OCI-LY1 (cell line): Measurements from ENCODE around the gene TMEM161B.

Experiments
- EZH2 ChIP-seq: fragments of 200-600 bp; sonication (generic), shearing (Covaris generic); IDR thresholded peaks from 2 replicates; pipeline ENCODE4 v1.8.0; 2017; ENCODE audit warnings: borderline replicate concordance, mixed run types, mild to moderate bottlenecking, antibody characterized with exemption, low read length, moderate library complexity, mixed read lengths
- TF ChIP-seq, protein P1 (sequence below): fragments of 200-600 bp; sonication (generic), shearing (Covaris generic); IDR thresholded peaks from 2 replicates; pipeline ENCODE4 v1.5.1; 2017; ENCODE audit warnings: mild to moderate bottlenecking, antibody characterized with exemption, low read length, moderate library complexity, mixed read lengths

DNA sequence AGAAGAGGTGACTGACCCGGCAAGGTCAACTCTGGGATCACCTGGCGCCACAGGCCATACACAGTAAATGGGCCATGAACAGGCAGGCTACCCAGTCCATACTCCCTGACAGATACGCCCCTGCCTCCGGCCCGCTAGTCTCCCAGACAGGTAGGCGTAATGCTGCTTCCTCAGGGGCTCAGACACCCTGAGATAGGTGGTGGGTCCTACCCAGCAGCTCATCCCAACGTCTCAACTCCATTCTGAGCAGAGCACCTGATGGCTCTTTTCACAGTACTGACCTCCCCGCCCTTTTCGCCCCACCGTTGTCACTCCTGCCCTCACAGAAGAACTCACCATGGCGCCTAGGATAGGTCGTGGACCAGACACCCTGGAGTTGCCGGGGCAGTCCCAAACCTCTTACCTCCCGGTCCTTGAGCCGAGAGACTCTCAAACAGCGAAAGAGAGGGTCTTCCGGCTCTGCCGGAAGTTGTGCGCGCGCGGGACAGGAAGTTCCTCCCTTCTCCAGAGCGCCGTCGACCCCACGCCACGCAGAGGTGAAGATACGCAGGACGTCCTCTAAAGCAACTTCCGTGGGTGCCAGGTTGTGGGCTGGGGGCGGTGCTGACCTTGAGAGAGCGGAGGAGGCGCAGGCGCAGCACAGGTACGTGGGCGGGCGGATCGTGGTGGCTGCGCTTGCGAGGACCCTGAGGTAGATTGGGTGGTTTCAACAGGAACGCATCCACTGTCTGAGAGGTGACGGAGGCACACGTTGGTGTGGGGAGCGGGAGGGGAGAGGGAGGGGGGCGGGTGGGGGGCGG, at the start of gene TMEM161B:
- TF ChIP-seq, protein P1, sequence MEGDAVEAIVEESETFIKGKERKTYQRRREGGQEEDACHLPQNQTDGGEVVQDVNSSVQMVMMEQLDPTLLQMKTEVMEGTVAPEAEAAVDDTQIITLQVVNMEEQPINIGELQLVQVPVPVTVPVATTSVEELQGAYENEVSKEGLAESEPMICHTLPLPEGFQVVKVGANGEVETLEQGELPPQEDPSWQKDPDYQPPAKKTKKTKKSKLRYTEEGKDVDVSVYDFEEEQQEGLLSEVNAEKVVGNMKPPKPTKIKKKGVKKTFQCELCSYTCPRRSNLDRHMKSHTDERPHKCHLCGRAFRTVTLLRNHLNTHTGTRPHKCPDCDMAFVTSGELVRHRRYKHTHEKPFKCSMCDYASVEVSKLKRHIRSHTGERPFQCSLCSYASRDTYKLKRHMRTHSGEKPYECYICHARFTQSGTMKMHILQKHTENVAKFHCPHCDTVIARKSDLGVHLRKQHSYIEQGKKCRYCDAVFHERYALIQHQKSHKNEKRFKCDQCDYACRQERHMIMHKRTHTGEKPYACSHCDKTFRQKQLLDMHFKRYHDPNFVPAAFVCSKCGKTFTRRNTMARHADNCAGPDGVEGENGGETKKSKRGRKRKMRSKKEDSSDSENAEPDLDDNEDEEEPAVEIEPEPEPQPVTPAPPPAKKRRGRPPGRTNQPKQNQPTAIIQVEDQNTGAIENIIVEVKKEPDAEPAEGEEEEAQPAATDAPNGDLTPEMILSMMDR, result no peak
- no peak for TF ChIP-seq EZH2
